ENCODE measurements around the gene AUTS2.

AUTS2 gene

GRCh38 chr7:69643708-69644445 is 45.6 kb downstream of the AUTS2 start:
- no peak overlapping the region for H3K4me2 ChIP-seq (ENCODE audit: low read length)
- no peak overlapping the region for H4K5ac ChIP-seq (ENCODE audit: low read length)
- no peak overlapping the region for H2AK5ac ChIP-seq (ENCODE audit: low read length)
- peak; percentile 83 for DNase-seq
- no peak overlapping the region for H2BK120ac ChIP-seq (ENCODE audit: low read depth, low read length)
- no peak overlapping the region for H4K8ac ChIP-seq (ENCODE audit: low read depth, low read length)
- H3K4ac ChIP-seq (ENCODE audit: low read depth, low read length), result peak overlapping the region; percentile 93
- peak overlapping the region; percentile 19 for H3K9ac ChIP-seq (ENCODE audit: low read length)
- peak overlapping the region; percentile 62 for H3K56ac ChIP-seq (ENCODE audit: low read length)
- H3K27me3 ChIP-seq (ENCODE audit: insufficient read depth, low read length, poor library complexity), result no peaks in the 10 kb centered on the region
- H2BK15ac ChIP-seq (replicated peaks; ENCODE audit: low read depth), result peak overlapping the region; percentile 3
- peak overlapping the region; percentile 54 for H3K18ac ChIP-seq (ENCODE audit: low read length)
- peak overlapping the region; percentile 37 for H3K27ac ChIP-seq (ENCODE audit: low read depth, low read length)
- no CpG with 5 or more reads among the region's 3 CpGs for WGBS (ENCODE audit: extremely low coverage, insufficient coverage, low lambda C conversion rate)
- H3K36me3 ChIP-seq (ENCODE audit: control insufficient read depth, insufficient read depth, low read length), result no peaks in the 10 kb centered on the region
- H3K4me1 ChIP-seq (ENCODE audit: control insufficient read depth, low read depth, low read length), result peaks cover 10% of the 10 kb centered on the region
- no peak overlapping the region for H2BK5ac ChIP-seq (ENCODE audit: low read length)
- no peaks in the 10 kb centered on the region for H3K79me2 ChIP-seq (ENCODE audit: control insufficient read depth, insufficient read depth, low read length)
- H3K4me3 ChIP-seq (ENCODE audit: low read length), result no peak overlapping the region
- peaks cover under 1% of the 10 kb centered on the region for H3K79me1 ChIP-seq (ENCODE audit: low read length)
- no peak overlapping the region for H3K23ac ChIP-seq (ENCODE audit: low read length)

- peak overlapping the region; percentile 75 for H3K27ac ChIP-seq (ENCODE audit: low read depth, low read length)
- H3K36me3 ChIP-seq (ENCODE audit: control insufficient read depth, insufficient read depth, low read length), result no peaks in the 10 kb centered on the region
- no peak overlapping the region for H2AK5ac ChIP-seq (ENCODE audit: low read length)
- no peak overlapping the region for H3K4ac ChIP-seq (ENCODE audit: low read depth, low read length)
- H3K4me2 ChIP-seq (ENCODE audit: low read length), result no peak overlapping the region
- H4K8ac ChIP-seq (ENCODE audit: low read depth, low read length), result no peak overlapping the region
- H3K56ac ChIP-seq (ENCODE audit: low read length), result peak overlapping the region; percentile 69
- no peak overlapping the region for H2BK15ac ChIP-seq (replicated peaks; ENCODE audit: low read depth)
- no peaks in the 10 kb centered on the region for H3K27me3 ChIP-seq (ENCODE audit: insufficient read depth, low read length, poor library complexity)
- H3K9ac ChIP-seq (ENCODE audit: low read length), result no peak overlapping the region
- H4K5ac ChIP-seq (ENCODE audit: low read length), result no peak overlapping the region
- H3K79me2 ChIP-seq (ENCODE audit: control insufficient read depth, insufficient read depth, low read length), result no peaks in the 10 kb centered on the region
- no peak overlapping the region for H3K4me3 ChIP-seq (ENCODE audit: low read length)
- DNase-seq, result peak; percentile 97
- H2BK120ac ChIP-seq (ENCODE audit: low read depth, low read length), result no peak overlapping the region
- WGBS (ENCODE audit: extremely low coverage, insufficient coverage, low lambda C conversion rate), result no CpG with 5 or more reads among the region's 4 CpGs
- peaks cover 7% of the 10 kb centered on the region for H3K79me1 ChIP-seq (ENCODE audit: low read length)
- peaks cover 15% of the 10 kb centered on the region for H3K4me1 ChIP-seq (ENCODE audit: control insufficient read depth, low read depth, low read length)
- H3K23ac ChIP-seq (ENCODE audit: low read length), result no peak overlapping the region
- H2BK5ac ChIP-seq (ENCODE audit: low read length), result peak overlapping the region; percentile 94
- H3K18ac ChIP-seq (ENCODE audit: low read length), result no peak overlapping the region
Measured at GRCh38 chr7:69645683-69646082, 47.4 kb downstream of the AUTS2 start.

GRCh38 chr7:69651101-69651590 is 52.9 kb downstream of the AUTS2 start:
- Histone ChIP-seq H3K56ac (ENCODE audit: low read length) (peak overlapping the region; percentile 34), H4K8ac (ENCODE audit: low read depth, low read length) (no peak overlapping the region), H3K4me1 (ENCODE audit: control insufficient read depth, low read depth, low read length) (peaks cover 29% of the 10 kb centered on the region), H3K4ac (ENCODE audit: low read depth, low read length) (no peak overlapping the region), H3K27ac (ENCODE audit: low read depth, low read length) (no peak overlapping the region), H3K4me2 (ENCODE audit: low read length) (no peak overlapping the region), H2BK5ac (ENCODE audit: low read length) (peak overlapping the region; percentile 37), H3K4me3 (ENCODE audit: low read length) (no peak overlapping the region), H3K9ac (ENCODE audit: low read length) (peak overlapping the region; percentile 11), H3K27me3 (ENCODE audit: insufficient read depth, low read length, poor library complexity) (no peaks in the 10 kb centered on the region), H4K5ac (ENCODE audit: low read length) (no peak overlapping the region), H2BK15ac (replicated peaks; ENCODE audit: low read depth) (no peak overlapping the region), H3K79me1 (ENCODE audit: low read length) (peaks cover 14% of the 10 kb centered on the region), H3K79me2 (ENCODE audit: control insufficient read depth, insufficient read depth, low read length) (no peaks in the 10 kb centered on the region), H3K18ac (ENCODE audit: low read length) (peak overlapping the region; percentile 52), H3K36me3 (ENCODE audit: control insufficient read depth, insufficient read depth, low read length) (no peaks in the 10 kb centered on the region), H2BK120ac (ENCODE audit: low read depth, low read length) (peak overlapping the region; percentile 68), H3K23ac (ENCODE audit: low read length) (no peak overlapping the region), H2AK5ac (ENCODE audit: low read length) (no peak overlapping the region)
- no CpG with 5 or more reads among the region's 7 CpGs for WGBS (ENCODE audit: extremely low coverage, insufficient coverage, low lambda C conversion rate)
- peak; percentile 38 for DNase-seq

- H2AK5ac ChIP-seq (ENCODE audit: low read length), result peak overlapping the region; percentile 27
- H3K4me1 ChIP-seq (ENCODE audit: control insufficient read depth, low read depth, low read length), result peaks cover 31% of the 10 kb centered on the region
- peak overlapping the region; percentile 48 for H3K23ac ChIP-seq (ENCODE audit: low read length)
- no peak overlapping the region for H3K27ac ChIP-seq (ENCODE audit: low read depth, low read length)
- H4K8ac ChIP-seq (ENCODE audit: low read depth, low read length), result no peak overlapping the region
- H3K4me3 ChIP-seq (ENCODE audit: low read length), result no peak overlapping the region
- peak overlapping the region; percentile 29 for H2BK5ac ChIP-seq (ENCODE audit: low read length)
- no peaks in the 10 kb centered on the region for H3K27me3 ChIP-seq (ENCODE audit: insufficient read depth, low read length, poor library complexity)
- no peak overlapping the region for H3K56ac ChIP-seq (ENCODE audit: low read length)
- H2BK15ac ChIP-seq (replicated peaks; ENCODE audit: low read depth), result no peak overlapping the region
- H3K36me3 ChIP-seq (ENCODE audit: control insufficient read depth, insufficient read depth, low read length), result no peaks in the 10 kb centered on the region
- H3K18ac ChIP-seq (ENCODE audit: low read length), result no peak overlapping the region
- H3K79me1 ChIP-seq (ENCODE audit: low read length), result peaks cover 14% of the 10 kb centered on the region
- DNase-seq, result no peak
- H3K9ac ChIP-seq (ENCODE audit: low read length), result no peak overlapping the region
- H3K79me2 ChIP-seq (ENCODE audit: control insufficient read depth, insufficient read depth, low read length), result no peaks in the 10 kb centered on the region
- H3K4me2 ChIP-seq (ENCODE audit: low read length), result no peak overlapping the region
- H4K5ac ChIP-seq (ENCODE audit: low read length), result no peak overlapping the region
- no peak overlapping the region for H2BK120ac ChIP-seq (ENCODE audit: low read depth, low read length)
- H3K4ac ChIP-seq (ENCODE audit: low read depth, low read length), result no peak overlapping the region
- WGBS (ENCODE audit: extremely low coverage, insufficient coverage, low lambda C conversion rate), result no CpG with 5 or more reads among the region's 3 CpGs
Measured at GRCh38 chr7:69652947-69653701, 54.8 kb downstream of the AUTS2 start.

- no peak overlapping the region for H4K8ac ChIP-seq (ENCODE audit: low read depth, low read length)
- H3K27me3 ChIP-seq (ENCODE audit: insufficient read depth, low read length, poor library complexity), result no peaks in the 10 kb centered on the region
- H3K23ac ChIP-seq (ENCODE audit: low read length), result peak overlapping the region; percentile 30
- H3K56ac ChIP-seq (ENCODE audit: low read length), result no peak overlapping the region
- no peaks in the 10 kb centered on the region for H3K79me2 ChIP-seq (ENCODE audit: control insufficient read depth, insufficient read depth, low read length)
- H3K4me3 ChIP-seq (ENCODE audit: low read length), result no peak overlapping the region
- H3K27ac ChIP-seq (ENCODE audit: low read depth, low read length), result no peak overlapping the region
- H4K5ac ChIP-seq (ENCODE audit: low read length), result no peak overlapping the region
- no peak overlapping the region for H3K18ac ChIP-seq (ENCODE audit: low read length)
- H3K9ac ChIP-seq (ENCODE audit: low read length), result no peak overlapping the region
- no peak overlapping the region for H3K4me2 ChIP-seq (ENCODE audit: low read length)
- H2BK120ac ChIP-seq (ENCODE audit: low read depth, low read length), result peak overlapping the region; percentile 2
- peaks cover 14% of the 10 kb centered on the region for H3K79me1 ChIP-seq (ENCODE audit: low read length)
- H3K36me3 ChIP-seq (ENCODE audit: control insufficient read depth, insufficient read depth, low read length), result no peaks in the 10 kb centered on the region
- WGBS (ENCODE audit: extremely low coverage, insufficient coverage, low lambda C conversion rate), result no CpG with 5 or more reads among the region's 2 CpGs
- H2BK15ac ChIP-seq (replicated peaks; ENCODE audit: low read depth), result no peak overlapping the region
- DNase-seq, result no peak
- no peak overlapping the region for H2BK5ac ChIP-seq (ENCODE audit: low read length)
- H3K4ac ChIP-seq (ENCODE audit: low read depth, low read length), result no peak overlapping the region
- peak overlapping the region; percentile 86 for H2AK5ac ChIP-seq (ENCODE audit: low read length)
- peaks cover 31% of the 10 kb centered on the region for H3K4me1 ChIP-seq (ENCODE audit: control insufficient read depth, low read depth, low read length)
Measured at GRCh38 chr7:69653806-69654205, 55.5 kb downstream of the AUTS2 start.

Measured in mesendoderm (in vitro differentiated cells).